Activated T-cell treated with anti-CD3 and anti-CD28 coated beads, Interleukin-2, amount 50 U/mL, for 1 hour (primary cell): Measurements from ENCODE around the gene SH3GL2.
"Not testable (repeated sequence)": the region's sequence is repeated elsewhere in the genome, so short reads cannot be mapped to it uniquely, and the experiment has no call there.

ENCODE experiments used
- DNase-seq: peaks from one replicate; pipeline ENCODE4 v3.0.0-alpha.2; 2020

The SH3GL2 gene

GRCh38 chr9:17760250-17760649 is 181.4 kb downstream of the SH3GL2 start:
- DNase-seq: no peak

- no peak for DNase-seq
Observed at GRCh38 chr9:17761984-17762676, 183.3 kb downstream of the SH3GL2 start.

GRCh38 chr9:17764306-17764705 is 185.4 kb downstream of the SH3GL2 start:
- DNase-seq: no peak

- not testable (repeated sequence) for DNase-seq
Observed at GRCh38 chr9:17765131-17765530, 186.3 kb downstream of the SH3GL2 start.

- no peak for DNase-seq
Observed at GRCh38 chr9:17772223-17772622, 193.4 kb downstream of the SH3GL2 start.

GRCh38 chr9:17775656-17776055 is 196.8 kb downstream of the SH3GL2 start:
- DNase-seq: no peak

- no peak for DNase-seq
Observed at GRCh38 chr9:17776735-17777134, 197.9 kb downstream of the SH3GL2 start.

- no peak for DNase-seq
Observed at GRCh38 chr9:17777465-17777864, 198.6 kb downstream of the SH3GL2 start.

GRCh38 chr9:17782430-17783149 is 203.7 kb downstream of the SH3GL2 start:
- DNase-seq: no peak

GRCh38 chr9:17783227-17783626 is 204.4 kb downstream of the SH3GL2 start:
- no peak for DNase-seq

GRCh38 chr9:17789316-17789715 is 210.4 kb downstream of the SH3GL2 start:
- DNase-seq: no peak

- DNase-seq: no peak
Observed at GRCh38 chr9:17793713-17794622, 215.1 kb downstream of the SH3GL2 start.

GRCh38 chr9:17795744-17796143 is 216.9 kb downstream of the SH3GL2 start:
- DNase-seq: no peak

GRCh38 chr9:17799369-17799768 is 220.5 kb downstream of the SH3GL2 start:
- no peak for DNase-seq

- DNase-seq: no peak
Observed at GRCh38 chr9:17800418-17800817, 221.6 kb downstream of the SH3GL2 start.

- DNase-seq: no peak
Observed at GRCh38 chr9:17802249-17802857, 223.5 kb downstream of the SH3GL2 start.

- no peak for DNase-seq
Observed at GRCh38 chr9:17807613-17808282, 228.9 kb downstream of the SH3GL2 start.

- DNase-seq: no peak
Observed at GRCh38 chr9:17810317-17810716, 231.5 kb downstream of the SH3GL2 start.

GRCh38 chr9:17810728-17811571 is 232.1 kb downstream of the SH3GL2 start:
- no peak for DNase-seq

GRCh38 chr9:17813798-17814197 is 234.9 kb downstream of the SH3GL2 start:
- DNase-seq: no peak

- no peak for DNase-seq
Observed at GRCh38 chr9:17816431-17817027, 237.7 kb downstream of the SH3GL2 start.
